ENCODE measurements around the gene COA8. TPM values are rescaled to one million over a fixed set of nuclear protein-coding genes. Genes with fewer than 3 reads are reported as not detected.

The COA8 gene
- total and polyA plus RNA-seq, 2 of the 8 experiments (the other 6 are each of a cell fraction or from before 2014, with no cell fraction given) = 7.1 to 35.5 TPM

DNA sequence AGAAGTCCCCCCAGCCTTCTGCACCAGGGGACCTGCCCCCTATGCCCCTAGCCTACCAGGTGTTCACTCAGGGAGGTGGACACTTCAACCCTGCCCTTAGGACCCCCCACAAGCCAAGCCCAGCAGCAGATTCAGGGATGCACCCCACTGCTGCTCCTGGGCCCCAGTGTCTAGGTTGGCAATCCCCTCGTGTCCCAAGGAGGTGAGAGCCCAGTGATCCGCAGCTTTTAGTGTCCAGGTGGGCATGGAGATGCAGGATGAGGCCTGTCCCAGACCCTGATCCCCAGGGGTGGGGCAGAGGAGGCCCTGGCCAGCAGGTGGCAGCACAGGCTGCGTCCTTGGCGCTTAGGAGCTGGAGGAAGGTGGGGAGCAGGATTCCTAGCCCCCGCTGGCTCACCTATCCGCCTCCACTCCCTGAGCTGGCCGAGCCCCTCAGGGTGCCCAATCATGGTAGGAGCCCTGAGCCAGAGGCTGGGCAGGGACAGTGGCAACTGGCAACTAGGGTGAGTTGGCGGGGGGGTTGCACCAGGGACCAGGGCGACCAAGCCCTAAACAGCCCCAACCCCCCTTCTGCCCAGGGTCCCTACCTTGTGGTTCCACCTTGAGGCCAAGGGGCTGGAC lies 44.2 kb upstream of the COA8 start:
- H4K8ac ChIP-seq (ENCODE audit: extremely low read depth, insufficient read depth, low read length) = no peak overlapping the region; the same call in 1 of the 2 replicates
- no peak overlapping the region for H3K4ac ChIP-seq (replicated peaks; ENCODE audit: insufficient read length, low read depth, low read length)
- POLR2A ChIA-PET (ENCODE audit: partially characterized antibody) = interaction anchor here (0.5 to 12.6 kb wide), 9 partner anchors 8 to 270 kb away, joined by 3 to 844 read pairs (median 3); partner anchors contain the start of genes BAG5, COA8 and TRMT61A
- H4K5ac ChIP-seq (ENCODE audit: insufficient read length, low read depth, low read length) = no peak overlapping the region
- no peak overlapping the region for H3K23ac ChIP-seq (ENCODE audit: insufficient read length)
- H3K36me3 ChIP-seq (ENCODE audit: control insufficient read depth in 2 of 4, insufficient read depth in 4 of 4, low read length in 3 of 4) = peaks cover 8 to 23% (median 17%) of the 10 kb centered on the region in 4 experiments; a peak in 7 of 8 replicates
- H3K9me3 ChIP-seq (ENCODE audit: insufficient read depth in 2 of 2, low read depth in 1 of 2, low read length in 1 of 2) = no peaks in the 10 kb centered on the region
- no peak overlapping the region for H3K27ac ChIP-seq (ENCODE audit: low read depth, low read length)
- peak overlapping the region in 2 of 4 experiments; percentile 2 to 12; a peak in 1 of 7 replicates for H3K9ac ChIP-seq (replicated peaks in 1 of 4; ENCODE audit: extremely low read depth in 1 of 4, low read depth in 3 of 4, low read length in 3 of 4)
- peaks cover 14% of the 10 kb centered on the region; the same call in 1 of the 2 replicates for H3K23me2 ChIP-seq (ENCODE audit: low read depth, low read length)
- H2BK15ac ChIP-seq (ENCODE audit: low read length) = peak overlapping the region; percentile 53; the same call in 1 of the 2 replicates
- H4K20me1 ChIP-seq (replicated peaks in 1 of 2; ENCODE audit: control insufficient read depth in 1 of 2, insufficient read depth in 2 of 2, low read length in 2 of 2) = peaks cover 10 to 21% of the 10 kb centered on the region in 2 experiments
- no peak overlapping the region for H2BK12ac ChIP-seq (ENCODE audit: low read depth, low read length)
- peaks cover 0 to 27% (median 18%) of the 10 kb centered on the region in 4 experiments; a peak in 6 of 7 replicates for H3K4me1 ChIP-seq (replicated peaks in 1 of 4; ENCODE audit: control insufficient read depth in 3 of 4, insufficient read depth in 4 of 4, low read length in 3 of 4)
- 0 out of 2 replicates have a peak overlapping the region, but pooled peaks have one; percentile 52 for H2BK5ac ChIP-seq (ENCODE audit: low read depth, low read length)
- 52% methylated on average over 9 of the region's 9 CpGs; no CpG with 5 or more reads in 1 of the 2 experiments for WGBS, 2 experiments (ENCODE audit: extremely low coverage in 1 of 2, insufficient coverage in 1 of 2, insufficient read length in 1 of 2, insufficient replicate concordance in 2 of 2, low coverage in 1 of 2, low lambda C conversion rate in 2 of 2, missing lambda C conversion rate in 1 of 2)
- no peak overlapping the region for H3K56ac ChIP-seq (replicated peaks; ENCODE audit: insufficient read length, low read depth, low read length)
- H3K14ac ChIP-seq (ENCODE audit: insufficient read length) = no peak overlapping the region
- peak overlapping the region in 1 of 2 experiments; percentile 37; a peak in 1 of 4 replicates for H3K4me2 ChIP-seq (ENCODE audit: insufficient read depth in 1 of 2, low read depth in 2 of 2, low read length in 2 of 2)
- no peak overlapping the region for H2AFZ ChIP-seq (ENCODE audit: low read length)
- H2BK20ac ChIP-seq (ENCODE audit: low read length) = no peak overlapping the region
- no peaks in the 10 kb centered on the region for H3K79me1 ChIP-seq (ENCODE audit: low read depth, low read length)
- FAIRE-seq (peak; percentile 68), DNase-seq (ENCODE audit: low read depth in 1 of 2, low spot score in 2 of 2) (peak in 1 of 2 experiments; percentile 93)
- peak overlapping the region; percentile 15 for H4K91ac ChIP-seq (replicated peaks; ENCODE audit: insufficient read length, low read length)
- no peak overlapping the region for H3K18ac ChIP-seq (ENCODE audit: extremely low read depth, low read length)
- CTCF ChIA-PET (ENCODE audit: partially characterized antibody) = interaction anchor here (0.7 to 31.3 kb wide), 14 partner anchors 9 to 195 kb away, joined by 3 to 921 read pairs (median 4); partner anchors contain the start of genes BAG5 and TRMT61A
- no peak overlapping the region for H3K4me3 ChIP-seq (ENCODE audit: extremely low read depth in 1 of 4, insufficient read depth in 2 of 4, low read depth in 3 of 4, low read length in 4 of 4)
- H2AK5ac ChIP-seq (ENCODE audit: low read depth, low read length) = no peak overlapping the region
- peaks cover 0 to 2% of the 10 kb centered on the region in 2 experiments; a peak in 1 of 4 replicates for H3K79me2 ChIP-seq (ENCODE audit: control insufficient read depth in 1 of 2, insufficient read depth in 2 of 2, low read length in 2 of 2)
- no peak overlapping the region for H2BK120ac ChIP-seq (replicated peaks; ENCODE audit: low read depth, low read length)
- H3K27me3 ChIP-seq (replicated peaks in 1 of 4; ENCODE audit: control insufficient read depth in 3 of 4, extremely low read depth in 1 of 4, insufficient read depth in 3 of 4, low read length in 3 of 4) = peaks cover 0 to 4% (median 4%) of the 10 kb centered on the region in 4 experiments; a peak in 6 of 7 replicates
- TF ChIP-seq GABPA (IDR thresholded peaks at IDR 0.05; ENCODE audit: borderline replicate concordance, insufficient read depth, low read length) (peak; percentile 46; the same call in 1 of the 2 replicates), CEBPB (IDR thresholded peaks at IDR 0.05; ENCODE audit: low read depth, low read length) (no peak), SIRT6 (IDR thresholded peaks at IDR 0.05; ENCODE audit: low read length) (no peak), TAF1 (IDR thresholded peaks at IDR 0.05; ENCODE audit: low read depth, low read length) (0 out of 2 replicates have a peak, but pooled peaks have one; percentile 6), SAP30 (IDR thresholded peaks at IDR 0.05; ENCODE audit: insufficient read depth, insufficient replicate concordance, low read length) (no peak), EZH2 (IDR thresholded peaks at IDR 0.05; ENCODE audit: low read depth, low read length, severe bottlenecking) (no peak), RBBP5 (IDR thresholded peaks at IDR 0.05; ENCODE audit: borderline replicate concordance, low read depth, low read length) (no peak)
- TF ChIP-seq, protein P1, sequence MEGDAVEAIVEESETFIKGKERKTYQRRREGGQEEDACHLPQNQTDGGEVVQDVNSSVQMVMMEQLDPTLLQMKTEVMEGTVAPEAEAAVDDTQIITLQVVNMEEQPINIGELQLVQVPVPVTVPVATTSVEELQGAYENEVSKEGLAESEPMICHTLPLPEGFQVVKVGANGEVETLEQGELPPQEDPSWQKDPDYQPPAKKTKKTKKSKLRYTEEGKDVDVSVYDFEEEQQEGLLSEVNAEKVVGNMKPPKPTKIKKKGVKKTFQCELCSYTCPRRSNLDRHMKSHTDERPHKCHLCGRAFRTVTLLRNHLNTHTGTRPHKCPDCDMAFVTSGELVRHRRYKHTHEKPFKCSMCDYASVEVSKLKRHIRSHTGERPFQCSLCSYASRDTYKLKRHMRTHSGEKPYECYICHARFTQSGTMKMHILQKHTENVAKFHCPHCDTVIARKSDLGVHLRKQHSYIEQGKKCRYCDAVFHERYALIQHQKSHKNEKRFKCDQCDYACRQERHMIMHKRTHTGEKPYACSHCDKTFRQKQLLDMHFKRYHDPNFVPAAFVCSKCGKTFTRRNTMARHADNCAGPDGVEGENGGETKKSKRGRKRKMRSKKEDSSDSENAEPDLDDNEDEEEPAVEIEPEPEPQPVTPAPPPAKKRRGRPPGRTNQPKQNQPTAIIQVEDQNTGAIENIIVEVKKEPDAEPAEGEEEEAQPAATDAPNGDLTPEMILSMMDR (IDR thresholded peaks at IDR 0.05; ENCODE audit: control extremely low read depth in 1 of 3, insufficient read depth in 1 of 3, low read depth in 1 of 3, low read length in 3 of 3) = peak in 2 of 3 experiments; percentile 84 to 97; a peak in 3 of 4 replicates

Data from H1 (cell line).